Activated naive CD4-positive, alpha-beta T cell treated with anti-CD3 and anti-CD28 coated beads, Interleukin-2, amount 50 U/mL, for 24 hours (primary cell): ENCODE results near the gene HAO1.
"Not testable (repeated sequence)": the region's sequence is repeated elsewhere in the genome, so short reads cannot be mapped to it uniquely, and the experiment has no call there.

Experiments used
- H3K27ac Mint-ChIP-seq: one replicate; pipeline ENCODE4 v1.8.0; 2021; ENCODE audit warnings: mild to moderate bottlenecking, mixed read lengths
- H3K27me3 Mint-ChIP-seq: one replicate; pipeline ENCODE4 v1.8.0; 2021; ENCODE audit warnings: mixed read lengths
- H3K36me3 Mint-ChIP-seq: one replicate; pipeline ENCODE4 v1.8.0; 2021; ENCODE audit warnings: mixed read lengths
- H3K4me1 Mint-ChIP-seq: one replicate; pipeline ENCODE4 v1.8.0; 2021; ENCODE audit warnings: mixed read lengths
- H3K4me3 Mint-ChIP-seq: one replicate; pipeline ENCODE4 v1.8.0; 2021; ENCODE audit warnings: mild to moderate bottlenecking, mixed read lengths
- H3K9me3 Mint-ChIP-seq: one replicate; pipeline ENCODE4 v1.8.0; 2021; ENCODE audit warnings: mixed read lengths

The HAO1 gene

GRCh38 chr20:7850775-7851490 lies 89.3 kb downstream of the HAO1 start:
- Mint-ChIP-seq H3K9me3 (no peaks in the 10 kb centered on the region), H3K4me3 (no peak overlapping the region), H3K27ac (no peak overlapping the region)

GRCh38 chr20:7849675-7850074 lies 90.6 kb downstream of the HAO1 start:
- H3K4me1 Mint-ChIP-seq, result no peaks in the 10 kb centered on the region
- H3K4me3 Mint-ChIP-seq, result no peak overlapping the region
- H3K36me3 Mint-ChIP-seq, result no peaks in the 10 kb centered on the region
- H3K27me3 Mint-ChIP-seq, result peaks cover 8% of the 10 kb centered on the region
- H3K9me3 Mint-ChIP-seq, result no peaks in the 10 kb centered on the region
- no peak overlapping the region for H3K27ac Mint-ChIP-seq

More at GRCh38 chr20:7850775-7851490, 89.3 kb downstream of the HAO1 start:
- H3K4me1 Mint-ChIP-seq, result no peaks in the 10 kb centered on the region
- H3K27me3 Mint-ChIP-seq, result peaks cover 10% of the 10 kb centered on the region
- H3K36me3 Mint-ChIP-seq, result no peaks in the 10 kb centered on the region

- H3K4me1 Mint-ChIP-seq, result no peaks in the 10 kb centered on the region
- H3K27ac Mint-ChIP-seq, result no peak overlapping the region
- H3K36me3 Mint-ChIP-seq, result no peaks in the 10 kb centered on the region
- peaks cover 8% of the 10 kb centered on the region for H3K27me3 Mint-ChIP-seq
- H3K4me3 Mint-ChIP-seq, result no peak overlapping the region
- no peaks in the 10 kb centered on the region for H3K9me3 Mint-ChIP-seq
Observed at GRCh38 chr20:7848351-7848750, 91.9 kb downstream of the HAO1 start.

GRCh38 chr20:7843613-7844012 lies 96.6 kb downstream of the HAO1 start:
- Mint-ChIP-seq H3K9me3 (no peaks in the 10 kb centered on the region), H3K27me3 (peaks cover 2% of the 10 kb centered on the region), H3K4me3 (no peak overlapping the region), H3K36me3 (no peaks in the 10 kb centered on the region), H3K4me1 (no peaks in the 10 kb centered on the region), H3K27ac (no peak overlapping the region)

- peaks cover 2% of the 10 kb centered on the region for H3K27me3 Mint-ChIP-seq
- no peak overlapping the region for H3K27ac Mint-ChIP-seq
- no peaks in the 10 kb centered on the region for H3K9me3 Mint-ChIP-seq
- H3K36me3 Mint-ChIP-seq, result no peaks in the 10 kb centered on the region
- no peak overlapping the region for H3K4me3 Mint-ChIP-seq
- H3K4me1 Mint-ChIP-seq, result no peaks in the 10 kb centered on the region
Observed at GRCh38 chr20:7841971-7842310, 98.3 kb downstream of the HAO1 start.

- no peak overlapping the region for H3K27ac Mint-ChIP-seq
- peaks cover 2% of the 10 kb centered on the region for H3K27me3 Mint-ChIP-seq
- H3K9me3 Mint-ChIP-seq, result no peaks in the 10 kb centered on the region
- no peaks in the 10 kb centered on the region for H3K4me1 Mint-ChIP-seq
- H3K36me3 Mint-ChIP-seq, result no peaks in the 10 kb centered on the region
- H3K4me3 Mint-ChIP-seq, result no peak overlapping the region
Observed at GRCh38 chr20:7841291-7841970, 98.8 kb downstream of the HAO1 start.

GRCh38 chr20:7836076-7836475 lies 104.2 kb downstream of the HAO1 start:
- H3K27ac Mint-ChIP-seq, result no peak overlapping the region
- H3K9me3 Mint-ChIP-seq, result peaks cover 4% of the 10 kb centered on the region
- no peaks in the 10 kb centered on the region for H3K27me3 Mint-ChIP-seq
- no peaks in the 10 kb centered on the region for H3K4me1 Mint-ChIP-seq
- H3K4me3 Mint-ChIP-seq, result no peak overlapping the region
- H3K36me3 Mint-ChIP-seq, result no peaks in the 10 kb centered on the region

- H3K4me1 Mint-ChIP-seq, H3K27me3 Mint-ChIP-seq, H3K4me3 Mint-ChIP-seq, H3K27ac Mint-ChIP-seq, H3K9me3 Mint-ChIP-seq, H3K36me3 Mint-ChIP-seq: not testable (repeated sequence)
Observed at GRCh38 chr20:7834441-7834840, 105.8 kb downstream of the HAO1 start.
